ENCODE results near the gene NRG2.

Gene NRG2

GRCh38 chr5:139974661-139975060, 68.4 kb downstream of the NRG2 start:
- no peaks in the 10 kb centered on the region for H3K27me3 ChIP-seq (ENCODE audit: control insufficient read depth in 1 of 2, insufficient read depth in 2 of 2, low read length in 2 of 2)
- H3K4me1 ChIP-seq (ENCODE audit: control insufficient read depth, insufficient read depth, low read length), result no peaks in the 10 kb centered on the region
- H3K9me3 ChIP-seq (ENCODE audit: control insufficient read depth in 2 of 2, low read length in 2 of 2), result no peaks in the 10 kb centered on the region
- H3K36me3 ChIP-seq (ENCODE audit: control insufficient read depth in 2 of 2, insufficient read depth in 2 of 2, low read length in 2 of 2), result no peaks in the 10 kb centered on the region
- H3K27ac ChIP-seq (ENCODE audit: low read length), result no peak overlapping the region
- no peak overlapping the region for H3K4me3 ChIP-seq (ENCODE audit: low read length in 2 of 2)
- no peak overlapping the region for H3K9ac ChIP-seq (ENCODE audit: low read length in 2 of 2)

- no peak overlapping the region for H3K27ac ChIP-seq (ENCODE audit: low read length)
- H3K27me3 ChIP-seq (ENCODE audit: control insufficient read depth in 1 of 2, insufficient read depth in 2 of 2, low read length in 2 of 2), result no peaks in the 10 kb centered on the region
These were observed 71.8 kb downstream of the NRG2 start for GRCh38 chr5:139971202-139971725.

DNA sequence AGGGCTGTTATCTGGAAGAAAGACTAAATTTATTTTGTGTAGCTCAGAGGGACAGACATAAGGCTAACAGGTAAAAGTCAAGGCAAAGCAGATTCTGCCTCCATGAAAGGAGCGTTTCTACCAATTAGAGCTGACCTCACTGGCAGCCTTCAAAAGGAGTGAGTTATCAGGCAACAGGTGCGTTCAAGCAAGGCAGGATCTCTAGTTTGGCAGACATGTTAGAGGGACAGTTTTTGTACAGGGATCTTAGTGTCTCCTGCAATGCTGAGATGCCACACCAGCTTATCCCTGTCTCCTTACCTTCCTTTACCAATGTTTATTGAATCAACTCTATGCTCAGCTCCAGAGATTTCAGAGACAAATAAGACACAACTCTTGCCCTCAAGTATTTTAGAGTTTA, 73.8 kb downstream of the NRG2 start:
- no peak overlapping the region for H3K27ac ChIP-seq (ENCODE audit: low read length)
- H3K27me3 ChIP-seq (ENCODE audit: control insufficient read depth in 1 of 2, insufficient read depth in 2 of 2, low read length in 2 of 2), result peaks cover 0 to 2% of the 10 kb centered on the region in 2 donors
- H3K9ac ChIP-seq (ENCODE audit: low read length in 2 of 2), result no peak overlapping the region
- peaks cover 8% of the 10 kb centered on the region for H3K4me1 ChIP-seq (ENCODE audit: control insufficient read depth, insufficient read depth, low read length)
- no peaks in the 10 kb centered on the region for H3K9me3 ChIP-seq (ENCODE audit: control insufficient read depth in 2 of 2, low read length in 2 of 2)
- H3K36me3 ChIP-seq (ENCODE audit: control insufficient read depth in 2 of 2, insufficient read depth in 2 of 2, low read length in 2 of 2), result no peaks in the 10 kb centered on the region
- no peak overlapping the region for H3K4me3 ChIP-seq (ENCODE audit: low read length in 2 of 2)

More at GRCh38 chr5:139971202-139971725, 71.8 kb downstream of the NRG2 start:
- Histone ChIP-seq H3K9ac (ENCODE audit: low read length in 2 of 2) (no peak overlapping the region), H3K4me1 (ENCODE audit: control insufficient read depth, insufficient read depth, low read length) (peaks cover 8% of the 10 kb centered on the region), H3K9me3 (ENCODE audit: control insufficient read depth in 2 of 2, low read length in 2 of 2) (no peaks in the 10 kb centered on the region), H3K4me3 (ENCODE audit: low read length in 2 of 2) (no peak overlapping the region), H3K36me3 (ENCODE audit: control insufficient read depth in 2 of 2, insufficient read depth in 2 of 2, low read length in 2 of 2) (no peaks in the 10 kb centered on the region)

- Histone ChIP-seq H3K4me3 (ENCODE audit: low read length in 2 of 2) (peak overlapping the region in 1 of 2 donors; percentile 47), H3K9ac (ENCODE audit: low read length in 2 of 2) (no peak overlapping the region), H3K27ac (ENCODE audit: low read length) (no peak overlapping the region), H3K4me1 (ENCODE audit: control insufficient read depth, insufficient read depth, low read length) (peaks cover 8% of the 10 kb centered on the region), H3K27me3 (ENCODE audit: control insufficient read depth in 1 of 2, insufficient read depth in 2 of 2, low read length in 2 of 2) (peaks cover 0 to 2% of the 10 kb centered on the region in 2 donors), H3K36me3 (ENCODE audit: control insufficient read depth in 2 of 2, insufficient read depth in 2 of 2, low read length in 2 of 2) (no peaks in the 10 kb centered on the region), H3K9me3 (ENCODE audit: control insufficient read depth in 2 of 2, low read length in 2 of 2) (no peaks in the 10 kb centered on the region)
These were observed 74.4 kb downstream of the NRG2 start for GRCh38 chr5:139968547-139969261.

DNA sequence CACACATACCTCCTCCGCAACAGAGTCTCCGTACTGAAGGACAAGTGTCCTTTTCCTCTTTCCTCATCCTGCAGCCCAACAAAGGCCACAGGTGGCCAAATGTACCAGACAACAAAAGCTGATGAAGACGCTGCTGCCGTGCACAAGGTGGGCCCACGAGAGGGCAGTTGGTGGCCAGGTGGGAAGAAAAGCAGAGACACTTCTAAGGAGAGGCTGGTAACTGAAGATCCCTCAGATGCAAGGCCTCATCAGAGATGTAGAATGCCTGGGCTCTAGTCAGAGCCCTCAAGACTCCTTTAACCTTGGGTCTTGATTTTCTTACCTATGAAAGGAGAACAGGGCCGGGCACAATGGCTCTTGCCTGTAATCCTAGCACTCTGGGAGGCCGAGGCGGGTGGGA, 75.7 kb downstream of the NRG2 start:
- H3K4me1 ChIP-seq (ENCODE audit: control insufficient read depth, insufficient read depth, low read length), result peaks cover 8% of the 10 kb centered on the region
- no peaks in the 10 kb centered on the region for H3K9me3 ChIP-seq (ENCODE audit: control insufficient read depth in 2 of 2, low read length in 2 of 2)
- no peaks in the 10 kb centered on the region for H3K36me3 ChIP-seq (ENCODE audit: control insufficient read depth in 2 of 2, insufficient read depth in 2 of 2, low read length in 2 of 2)
- H3K9ac ChIP-seq (ENCODE audit: low read length in 2 of 2), result no peak overlapping the region
- peaks cover 0 to 2% of the 10 kb centered on the region in 2 donors for H3K27me3 ChIP-seq (ENCODE audit: control insufficient read depth in 1 of 2, insufficient read depth in 2 of 2, low read length in 2 of 2)
- no peak overlapping the region for H3K4me3 ChIP-seq (ENCODE audit: low read length in 2 of 2)
- H3K27ac ChIP-seq (ENCODE audit: low read length), result no peak overlapping the region

DNA sequence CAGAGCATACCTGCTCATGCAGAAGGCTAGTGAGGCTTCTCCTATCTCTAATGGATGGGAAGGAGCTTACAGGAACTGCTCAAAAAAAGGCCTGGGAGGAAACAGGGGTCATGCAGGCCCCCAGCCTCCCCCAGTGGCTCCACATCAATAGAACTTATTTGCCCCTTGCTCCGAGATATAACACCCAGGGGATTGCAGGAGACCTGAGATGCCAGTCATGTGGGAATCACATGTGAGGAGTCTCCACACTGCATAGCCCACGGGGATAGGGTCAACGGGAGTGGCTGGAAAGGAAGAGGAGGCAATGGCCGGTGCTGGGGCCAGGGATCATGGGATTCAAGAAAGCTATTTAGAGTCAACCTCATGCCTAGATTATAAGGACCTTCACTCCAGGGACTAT, 76.2 kb downstream of the NRG2 start:
- peaks cover 8% of the 10 kb centered on the region for H3K4me1 ChIP-seq (ENCODE audit: control insufficient read depth, insufficient read depth, low read length)
- H3K9ac ChIP-seq (ENCODE audit: low read length in 2 of 2), result no peak overlapping the region

GRCh38 chr5:139964994-139965565, 78.0 kb downstream of the NRG2 start:
- Histone ChIP-seq H3K9me3 (ENCODE audit: control insufficient read depth in 2 of 2, low read length in 2 of 2) (no peaks in the 10 kb centered on the region), H3K27ac (ENCODE audit: low read length) (no peak overlapping the region), H3K4me1 (ENCODE audit: control insufficient read depth, insufficient read depth, low read length) (peaks cover 8% of the 10 kb centered on the region), H3K27me3 (ENCODE audit: control insufficient read depth in 1 of 2, insufficient read depth in 2 of 2, low read length in 2 of 2) (peaks cover 0 to 2% of the 10 kb centered on the region in 2 donors), H3K4me3 (ENCODE audit: low read length in 2 of 2) (no peak overlapping the region), H3K9ac (ENCODE audit: low read length in 2 of 2) (no peak overlapping the region), H3K36me3 (ENCODE audit: control insufficient read depth in 2 of 2, insufficient read depth in 2 of 2, low read length in 2 of 2) (no peaks in the 10 kb centered on the region)

More for the DNA sequence above, 76.2 kb downstream of the NRG2 start:
- Histone ChIP-seq H3K4me3 (ENCODE audit: low read length in 2 of 2) (no peak overlapping the region), H3K9me3 (ENCODE audit: control insufficient read depth in 2 of 2, low read length in 2 of 2) (no peaks in the 10 kb centered on the region), H3K27ac (ENCODE audit: low read length) (no peak overlapping the region), H3K27me3 (ENCODE audit: control insufficient read depth in 1 of 2, insufficient read depth in 2 of 2, low read length in 2 of 2) (peaks cover 0 to 2% of the 10 kb centered on the region in 2 donors), H3K36me3 (ENCODE audit: control insufficient read depth in 2 of 2, insufficient read depth in 2 of 2, low read length in 2 of 2) (no peaks in the 10 kb centered on the region)

DNA sequence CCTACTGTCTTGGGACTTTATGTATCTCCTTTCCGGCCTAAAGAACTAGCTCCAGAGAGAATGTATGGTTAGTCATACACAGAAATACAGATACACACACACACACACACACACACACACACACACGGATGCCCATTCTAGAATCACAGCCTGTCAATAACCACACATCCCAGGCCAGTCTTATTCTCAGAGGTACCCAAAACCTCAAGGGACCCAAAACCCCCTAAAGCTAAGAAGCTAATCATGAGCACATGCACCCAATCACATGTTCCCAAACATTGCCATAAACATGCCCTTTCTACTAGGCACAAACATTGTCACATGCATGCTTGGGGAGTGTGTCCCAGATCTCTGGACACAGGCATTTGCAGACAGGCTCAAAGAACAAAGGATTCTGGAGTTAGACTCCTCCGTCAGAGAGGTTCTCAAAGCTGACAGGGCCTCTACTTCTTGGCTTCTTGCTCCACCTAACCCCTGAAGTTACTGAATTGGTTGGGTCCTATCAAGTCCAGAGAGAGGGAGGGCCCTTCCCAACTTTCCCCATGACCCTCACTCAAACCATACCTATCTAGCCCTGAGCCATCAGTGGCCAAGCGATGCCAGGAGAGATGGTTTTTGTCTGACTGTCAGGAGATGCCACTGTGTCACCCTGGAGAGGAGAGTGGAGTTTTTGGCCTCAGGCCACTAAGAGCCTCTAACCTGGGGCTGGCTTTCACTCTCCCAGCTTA, 78.7 kb downstream of the NRG2 start:
- H3K4me1 ChIP-seq (ENCODE audit: control insufficient read depth, insufficient read depth, low read length), result peaks cover 8% of the 10 kb centered on the region
- H3K27me3 ChIP-seq (ENCODE audit: control insufficient read depth in 1 of 2, insufficient read depth in 2 of 2, low read length in 2 of 2), result peaks cover 0 to 2% of the 10 kb centered on the region in 2 donors
- H3K27ac ChIP-seq (ENCODE audit: low read length), result no peak overlapping the region
- no peak overlapping the region for H3K4me3 ChIP-seq (ENCODE audit: low read length in 2 of 2)
- no peaks in the 10 kb centered on the region for H3K36me3 ChIP-seq (ENCODE audit: control insufficient read depth in 2 of 2, insufficient read depth in 2 of 2, low read length in 2 of 2)
- no peak overlapping the region for H3K9ac ChIP-seq (ENCODE audit: low read length in 2 of 2)
- no peaks in the 10 kb centered on the region for H3K9me3 ChIP-seq (ENCODE audit: control insufficient read depth in 2 of 2, low read length in 2 of 2)

GRCh38 chr5:139962445-139962844, 80.7 kb downstream of the NRG2 start:
- Histone ChIP-seq H3K4me3 (ENCODE audit: low read length in 2 of 2) (no peak overlapping the region), H3K36me3 (ENCODE audit: control insufficient read depth in 2 of 2, insufficient read depth in 2 of 2, low read length in 2 of 2) (no peaks in the 10 kb centered on the region), H3K9me3 (ENCODE audit: control insufficient read depth in 2 of 2, low read length in 2 of 2) (no peaks in the 10 kb centered on the region), H3K9ac (ENCODE audit: low read length in 2 of 2) (no peak overlapping the region), H3K27me3 (ENCODE audit: control insufficient read depth in 1 of 2, insufficient read depth in 2 of 2, low read length in 2 of 2) (peaks cover 0 to 2% of the 10 kb centered on the region in 2 donors), H3K27ac (ENCODE audit: low read length) (no peak overlapping the region), H3K4me1 (ENCODE audit: control insufficient read depth, insufficient read depth, low read length) (no peaks in the 10 kb centered on the region)

DNA sequence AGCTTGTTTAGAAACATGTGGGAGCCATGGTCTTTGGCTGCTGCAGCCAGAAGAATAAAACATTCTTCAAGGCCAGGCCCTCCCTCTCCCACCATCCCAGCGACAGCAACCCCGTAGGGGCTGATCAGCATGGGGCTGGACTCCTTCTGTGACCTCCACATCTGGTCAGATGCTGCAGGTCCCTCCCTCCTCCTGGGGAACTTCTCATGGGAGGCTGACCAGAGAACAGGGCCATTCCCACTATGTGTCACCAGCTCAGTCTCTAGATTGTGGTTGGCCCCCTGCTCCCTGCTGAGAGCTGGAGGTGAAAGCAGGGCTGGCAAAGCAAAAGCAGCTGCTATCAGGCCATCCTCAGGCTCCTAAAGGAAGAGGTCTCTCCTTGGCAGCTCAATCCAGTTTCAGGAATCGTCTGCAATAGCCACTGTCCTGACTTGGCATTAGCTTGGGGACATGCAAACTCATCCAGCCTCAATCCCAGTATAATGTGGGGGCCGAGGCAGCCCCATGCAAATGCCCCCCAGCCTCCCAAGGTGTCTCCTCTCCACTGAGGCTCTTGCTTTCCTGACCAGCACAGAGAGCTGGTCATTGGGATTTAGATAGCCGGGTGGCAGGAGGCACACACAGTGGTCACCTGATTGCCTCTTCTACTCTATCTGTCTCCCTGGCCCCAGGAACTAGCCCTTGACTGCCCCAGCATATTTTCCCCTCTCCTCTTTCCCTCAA, 81.5 kb downstream of the NRG2 start:
- H3K4me1 ChIP-seq (ENCODE audit: control insufficient read depth, insufficient read depth, low read length), result no peaks in the 10 kb centered on the region
- no peak overlapping the region for H3K4me3 ChIP-seq (ENCODE audit: low read length in 2 of 2)
- no peaks in the 10 kb centered on the region for H3K9me3 ChIP-seq (ENCODE audit: control insufficient read depth in 2 of 2, low read length in 2 of 2)
- H3K9ac ChIP-seq (ENCODE audit: low read length in 2 of 2), result no peak overlapping the region
- peaks cover 0 to 2% of the 10 kb centered on the region in 2 donors for H3K27me3 ChIP-seq (ENCODE audit: control insufficient read depth in 1 of 2, insufficient read depth in 2 of 2, low read length in 2 of 2)
- no peak overlapping the region for H3K27ac ChIP-seq (ENCODE audit: low read length)
- H3K36me3 ChIP-seq (ENCODE audit: control insufficient read depth in 2 of 2, insufficient read depth in 2 of 2, low read length in 2 of 2), result no peaks in the 10 kb centered on the region
